ENCODE measurements around the gene NECTIN1. TPM values are rescaled to one million over a fixed set of nuclear protein-coding genes. Genes with fewer than 3 reads are reported as not detected.

NECTIN1 gene, protein sequence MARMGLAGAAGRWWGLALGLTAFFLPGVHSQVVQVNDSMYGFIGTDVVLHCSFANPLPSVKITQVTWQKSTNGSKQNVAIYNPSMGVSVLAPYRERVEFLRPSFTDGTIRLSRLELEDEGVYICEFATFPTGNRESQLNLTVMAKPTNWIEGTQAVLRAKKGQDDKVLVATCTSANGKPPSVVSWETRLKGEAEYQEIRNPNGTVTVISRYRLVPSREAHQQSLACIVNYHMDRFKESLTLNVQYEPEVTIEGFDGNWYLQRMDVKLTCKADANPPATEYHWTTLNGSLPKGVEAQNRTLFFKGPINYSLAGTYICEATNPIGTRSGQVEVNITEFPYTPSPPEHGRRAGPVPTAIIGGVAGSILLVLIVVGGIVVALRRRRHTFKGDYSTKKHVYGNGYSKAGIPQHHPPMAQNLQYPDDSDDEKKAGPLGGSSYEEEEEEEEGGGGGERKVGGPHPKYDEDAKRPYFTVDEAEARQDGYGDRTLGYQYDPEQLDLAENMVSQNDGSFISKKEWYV
- total RNA-seq (2014; rRNA removed; shearing (Covaris generic)), result 4.3 and 7.7 TPM in 2 replicates

DNA sequence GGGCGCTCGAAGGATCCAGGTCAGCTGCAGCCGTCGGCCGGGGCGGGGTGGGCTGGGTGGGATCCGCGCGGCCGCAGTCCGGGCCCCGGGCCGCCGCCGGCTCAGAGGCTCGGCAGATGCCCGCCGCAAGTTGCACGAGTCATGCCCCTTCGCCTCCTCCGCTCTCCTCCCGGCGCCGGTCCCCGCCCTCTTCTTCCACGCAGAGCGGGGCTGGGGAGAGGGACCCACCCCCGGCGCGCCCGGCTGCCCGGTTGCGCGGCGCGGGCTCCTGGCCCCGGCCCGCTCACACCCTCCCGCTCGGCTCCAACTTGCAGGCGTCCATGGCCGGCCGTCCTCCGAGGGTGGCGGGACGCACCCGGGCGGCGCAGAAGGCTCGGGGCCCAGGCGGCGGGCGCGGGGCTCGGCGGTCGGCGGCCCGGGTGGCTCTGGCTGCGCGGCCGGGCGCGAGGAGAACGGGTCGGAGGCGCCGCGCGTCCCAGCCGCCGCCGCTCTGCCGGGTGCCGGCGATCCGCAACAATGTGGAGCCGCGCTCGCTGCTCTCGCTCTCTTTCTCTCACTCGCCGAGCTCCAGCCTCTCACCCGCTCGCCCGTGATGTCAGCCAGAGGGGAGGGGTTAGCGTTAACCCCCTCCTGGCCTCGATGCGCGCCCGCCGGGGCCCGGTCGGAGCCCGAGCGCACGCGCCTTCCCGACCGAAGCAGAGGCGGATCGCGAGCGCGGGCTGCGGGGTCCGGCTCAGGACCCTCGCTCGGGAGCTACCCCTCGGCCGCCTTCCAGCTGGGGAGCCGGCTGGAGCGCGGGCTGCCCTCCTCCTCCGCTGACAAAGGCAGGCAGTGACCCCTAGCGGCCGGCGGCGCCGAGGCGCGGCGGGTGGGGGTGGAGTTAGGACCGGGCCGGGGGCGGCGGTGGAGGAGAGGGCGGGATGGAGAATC, at the start of gene NECTIN1:
Gene NECTIN1, minus strand, starts transcription at position 550 of the 930 bp plus-strand sequence. CDS start 647 bp downstream, outside the sequence.
- DNase-seq (ENCODE audit: low read depth), result peak; percentile 85

DNA sequence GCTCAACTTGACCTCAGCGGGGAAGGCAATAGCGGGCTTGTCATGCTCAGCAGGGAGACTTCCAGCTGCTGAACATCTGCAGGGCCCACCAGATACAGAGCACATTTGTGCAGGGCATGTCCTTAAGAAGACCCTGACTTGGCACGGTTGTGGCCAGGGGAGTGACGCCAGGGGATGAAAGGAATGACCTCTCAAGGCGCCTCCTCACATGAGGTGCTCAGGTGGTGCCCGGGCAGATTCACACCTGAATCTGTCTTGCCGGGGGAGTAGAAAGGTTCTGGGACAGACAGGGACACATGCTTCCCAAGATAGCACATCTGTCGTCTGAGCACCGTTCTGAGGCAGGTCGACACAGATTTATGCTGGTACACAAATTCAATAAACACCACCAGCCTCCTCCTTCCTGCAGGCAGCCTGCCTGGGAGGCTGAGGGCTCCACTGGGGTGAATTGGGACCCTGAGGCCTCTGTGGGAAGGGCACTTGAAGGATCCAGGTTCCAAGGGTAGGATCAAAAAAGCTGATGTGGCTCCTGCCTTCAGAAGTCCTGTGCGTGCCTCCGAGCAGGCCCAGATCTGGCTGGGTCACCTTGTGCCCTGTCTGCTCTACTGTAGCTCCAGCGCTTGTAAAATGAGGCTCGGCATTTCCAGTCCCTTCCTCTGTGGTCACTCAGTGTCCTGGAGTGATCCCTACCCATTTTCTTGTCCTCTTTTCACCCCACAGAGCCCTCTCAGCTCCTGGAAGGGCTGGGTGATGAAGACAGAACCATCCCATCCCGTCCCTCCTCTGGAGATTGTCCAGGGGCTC, 49.6 kb upstream of the NECTIN1 start:
- DNase-seq (ENCODE audit: low read depth), result no peak

GRCh38 chr11:119777940-119778339, 48.9 kb upstream of the NECTIN1 start:
- DNase-seq (ENCODE audit: low read depth), result no peak

DNA sequence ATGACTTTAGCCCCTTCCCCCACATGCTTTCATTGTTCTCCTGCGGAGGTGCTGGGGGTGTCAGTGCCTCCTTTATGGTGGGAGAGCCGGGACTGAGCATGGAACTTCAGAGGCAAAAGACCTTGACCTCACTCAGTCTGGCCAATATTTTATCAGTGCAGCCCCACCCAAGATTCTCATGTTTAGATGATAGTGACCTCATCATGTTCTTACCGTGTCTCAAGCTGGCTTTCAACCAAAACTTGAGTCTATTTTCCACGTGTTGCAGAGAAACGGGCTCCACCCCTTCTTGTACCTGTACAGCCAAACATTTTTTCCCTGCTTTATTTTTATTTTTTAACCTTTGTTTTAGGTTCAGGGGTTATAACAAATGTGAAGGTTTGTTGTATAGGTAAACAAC, 47.7 kb upstream of the NECTIN1 start:
- DNase-seq (ENCODE audit: low read depth), result no peak

GRCh38 chr11:119776031-119776636, 47.1 kb upstream of the NECTIN1 start:
- no peak for DNase-seq (ENCODE audit: low read depth)

GRCh38 chr11:119774172-119774763, 45.3 kb upstream of the NECTIN1 start:
- peak; percentile 42 for DNase-seq (ENCODE audit: low read depth)

DNA sequence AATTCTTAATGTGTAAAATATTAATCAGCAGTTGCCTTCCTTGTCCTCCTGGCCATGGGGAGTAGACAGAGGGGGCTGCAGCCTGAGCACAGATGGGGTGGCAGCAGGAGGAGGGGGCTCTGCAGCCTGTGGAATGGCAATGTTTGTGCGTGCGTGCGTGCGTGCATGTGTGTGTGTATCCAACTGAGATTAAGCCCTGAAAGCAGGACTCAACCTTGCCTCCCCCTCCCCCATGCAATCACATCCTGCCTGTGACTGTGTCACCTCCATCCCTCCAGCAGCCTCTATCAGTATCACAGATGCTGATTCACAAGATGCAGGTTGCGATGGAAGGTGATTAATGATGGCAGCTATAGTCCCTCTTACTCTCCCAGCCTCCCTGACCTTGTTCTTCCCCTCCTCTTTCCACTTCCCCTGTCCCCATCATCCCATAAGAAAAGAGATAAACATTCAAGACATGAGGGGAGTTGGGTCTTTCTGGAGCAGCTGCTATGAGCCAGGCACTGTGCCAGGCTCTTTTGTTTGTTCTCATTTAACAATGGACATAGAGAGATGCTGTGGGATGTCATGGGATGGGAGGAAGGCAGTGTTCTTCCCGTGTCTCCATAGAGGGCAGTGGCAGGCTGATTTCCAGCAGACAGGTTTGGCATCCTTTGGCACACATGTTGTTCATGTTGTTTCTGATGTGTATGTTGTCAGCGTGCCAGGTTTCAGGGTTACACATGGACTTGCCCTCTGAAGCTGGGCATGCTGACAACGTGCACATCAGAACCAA, 43.8 kb upstream of the NECTIN1 start:
- no peak for DNase-seq (ENCODE audit: low read depth)

DNA sequence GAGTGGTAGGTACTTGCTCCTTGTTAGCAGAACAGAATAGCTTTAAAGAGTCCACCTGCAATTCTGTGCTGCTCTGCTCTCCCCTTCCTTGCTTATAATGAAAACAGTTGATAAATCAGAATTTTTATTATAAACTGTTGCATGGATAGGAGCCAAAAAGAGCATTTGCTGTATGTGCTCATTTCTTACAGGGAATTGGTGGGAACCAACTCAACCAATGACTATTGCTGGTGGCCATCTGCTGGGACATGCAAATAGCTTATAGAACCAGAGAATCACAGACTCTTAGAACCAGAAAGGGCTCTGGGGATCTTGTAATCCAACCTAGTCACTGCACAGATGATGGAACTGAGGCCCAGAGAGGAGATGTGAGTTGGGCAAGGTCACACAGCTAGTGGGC, 43.1 kb upstream of the NECTIN1 start:
- no peak for DNase-seq (ENCODE audit: low read depth)

GRCh38 chr11:119771172-119771770, 42.3 kb upstream of the NECTIN1 start:
- DNase-seq (ENCODE audit: low read depth), result no peak

DNA sequence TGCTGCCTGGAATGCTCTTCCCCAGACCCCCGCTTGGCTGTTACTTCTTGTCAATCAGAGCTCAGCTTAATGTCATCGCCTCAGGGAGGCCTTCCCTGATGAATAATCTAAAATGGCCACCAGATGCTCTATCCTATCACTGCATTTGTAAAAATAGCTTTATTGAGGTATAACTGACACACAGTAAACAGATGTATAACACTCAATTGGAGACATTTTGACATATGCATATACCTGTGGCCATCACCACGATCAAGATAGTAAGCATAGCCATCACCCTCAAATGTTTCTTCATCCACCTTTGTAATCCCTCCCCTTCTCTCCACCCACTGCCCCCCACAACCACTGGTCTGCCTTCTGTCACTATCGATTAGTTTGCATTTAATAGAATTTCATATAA, 36.6 kb upstream of the NECTIN1 start:
- no peak for DNase-seq (ENCODE audit: low read depth)

- DNase-seq (ENCODE audit: low read depth), result peak; percentile 24
These were observed 35.3 kb upstream of the NECTIN1 start for GRCh38 chr11:119764108-119764868.

GRCh38 chr11:119763071-119763728, 34.2 kb upstream of the NECTIN1 start:
- no peak for DNase-seq (ENCODE audit: low read depth)

GRCh38 chr11:119759747-119760412, 30.9 kb upstream of the NECTIN1 start:
- no peak for DNase-seq (ENCODE audit: low read depth)

GRCh38 chr11:119759324-119759723, 30.3 kb upstream of the NECTIN1 start:
- DNase-seq (ENCODE audit: low read depth), result peak; percentile 92

GRCh38 chr11:119758291-119758690, 29.3 kb upstream of the NECTIN1 start:
- DNase-seq (ENCODE audit: low read depth), result peak; percentile 75

GRCh38 chr11:119757378-119757777, 28.4 kb upstream of the NECTIN1 start:
- DNase-seq (ENCODE audit: low read depth), result no peak

GRCh38 chr11:119756169-119756865, 27.3 kb upstream of the NECTIN1 start:
- peak; percentile 35 for DNase-seq (ENCODE audit: low read depth)
